Activated CD4-positive, alpha-beta T cell treated with anti-CD3 and anti-CD28 coated beads, Interleukin-10, Interleukin-2, amounts not matched to agents 100 ng/mL and 50 ng/mL, durations not matched to agents 16 hours and 8 hours (primary cell): Measurements from ENCODE around the gene PIPOX.

ENCODE experiments used
- DNase-seq: peaks from one replicate; pipeline ENCODE4 v3.0.0-alpha.2; 2020

Gene PIPOX

GRCh38 chr17:29042679-29043538 is at the start of gene PIPOX:
PIPOX (plus strand) TSS chr17:29043141; CDS start chr17:29043226, 85 bp downstream.
- DNase-seq = no peak

- DNase-seq = no peak
Measured at GRCh38 chr17:28993645-28994426, 49.1 kb upstream of the PIPOX start.

- no peak for DNase-seq
Measured at GRCh38 chr17:28996554-28997096, 46.3 kb upstream of the PIPOX start.

- DNase-seq = no peak
Measured at GRCh38 chr17:28997806-28998205, 45.1 kb upstream of the PIPOX start.

GRCh38 chr17:28999206-28999605 is 43.7 kb upstream of the PIPOX start:
- DNase-seq = no peak

GRCh38 chr17:29000973-29001372 is 42.0 kb upstream of the PIPOX start:
- no peak for DNase-seq

GRCh38 chr17:29002811-29003210 is 40.1 kb upstream of the PIPOX start:
- no peak for DNase-seq

- no peak for DNase-seq
Measured at GRCh38 chr17:29003289-29003688, 39.7 kb upstream of the PIPOX start.

- no peak for DNase-seq
Measured at GRCh38 chr17:29004081-29004692, 38.8 kb upstream of the PIPOX start.

GRCh38 chr17:29005936-29006511 is 36.9 kb upstream of the PIPOX start, which contains the start of gene SEZ6:
SEZ6 (minus strand) TSS chr17:29006033; CDS start chr17:29005869, 164 bp downstream.
- peak; percentile 66 for DNase-seq

GRCh38 chr17:29007456-29007855 is 35.5 kb upstream of the PIPOX start:
- DNase-seq = no peak

- no peak for DNase-seq
Measured at GRCh38 chr17:29007860-29008455, 35.0 kb upstream of the PIPOX start.

- DNase-seq = no peak
Measured at GRCh38 chr17:29008591-29008990, 34.4 kb upstream of the PIPOX start.

GRCh38 chr17:29010129-29010528 is 32.8 kb upstream of the PIPOX start:
- no peak for DNase-seq

- DNase-seq = no peak
Measured at GRCh38 chr17:29010586-29010985, 32.4 kb upstream of the PIPOX start.

GRCh38 chr17:29012535-29012934 is 30.4 kb upstream of the PIPOX start:
- no peak for DNase-seq

GRCh38 chr17:29014716-29015115 is 28.2 kb upstream of the PIPOX start:
- DNase-seq = no peak

GRCh38 chr17:29016345-29017210 is 26.4 kb upstream of the PIPOX start:
- no peak for DNase-seq

GRCh38 chr17:29018788-29019474 is 24.0 kb upstream of the PIPOX start:
- no peak for DNase-seq

- no peak for DNase-seq
Measured at GRCh38 chr17:29019475-29020181, 23.3 kb upstream of the PIPOX start.
